ENCODE data around the gene PSMA7. TPM values are rescaled to one million over a fixed set of nuclear protein-coding genes. Genes with fewer than 3 reads are reported as not detected.

Gene PSMA7
- total RNA-seq, 2 donors from 2014 or later: 174 to 176 TPM

GRCh38 chr20:62138912-62139311 lies 4.3 kb downstream of the PSMA7 start:
- Histone ChIP-seq H3K27ac (no peak overlapping the region), H3K9me3 (no peaks in the 10 kb centered on the region), H3K4me3 (no peak overlapping the region), H3K27me3 (no peaks in the 10 kb centered on the region), H3K36me3 (replicated peaks in 1 of 2; ENCODE audit: insufficient read depth in 1 of 2, low read depth in 2 of 2) (peaks cover 13 to 33% of the 10 kb centered on the region in 2 donors), H3K4me1 (peaks cover 23% of the 10 kb centered on the region)
- intact Hi-C loops (cut with DNase I): loop anchor here (5.0 kb wide), 1 partner anchor 112 kb away; no protein-coding TSS in a partner anchor
- 89 to 90% methylated on average over 10 of the region's 10 CpGs for WGBS, 2 donors
- no peak for DNase-seq
- no peak for TF ChIP-seq CTCF (IDR thresholded peaks at IDR 0.05)
- no peak for TF ChIP-seq POLR2A (IDR thresholded peaks at IDR 0.05)
- ATAC-seq: no peak

- H3K36me3 ChIP-seq (replicated peaks in 1 of 2; ENCODE audit: insufficient read depth in 1 of 2, low read depth in 2 of 2): peaks cover 13 to 34% of the 10 kb centered on the region in 2 donors
- ATAC-seq: no peak
- 80 to 88% methylated on average over 9 to 11 of the region's 11 CpGs for WGBS, 2 donors
- no peaks in the 10 kb centered on the region for H3K27me3 ChIP-seq
- H3K9me3 ChIP-seq: no peaks in the 10 kb centered on the region
- H3K4me3 ChIP-seq: no peak overlapping the region
- no peak overlapping the region for H3K27ac ChIP-seq
- DNase-seq: no peak
- peaks cover 23% of the 10 kb centered on the region for H3K4me1 ChIP-seq
- intact Hi-C loops (cut with DNase I): loop anchor here (5.0 kb wide), 1 partner anchor 111 kb away; no protein-coding TSS in a partner anchor
- TF ChIP-seq POLR2A (IDR thresholded peaks at IDR 0.05) (no peak), CTCF (IDR thresholded peaks at IDR 0.05) (no peak)
These were observed 5.0 kb downstream of the PSMA7 start for GRCh38 chr20:62138204-62138543.

- Histone ChIP-seq H3K9me3 (no peaks in the 10 kb centered on the region), H3K27me3 (no peaks in the 10 kb centered on the region), H3K4me3 (no peak overlapping the region), H3K36me3 (replicated peaks in 1 of 2; ENCODE audit: insufficient read depth in 1 of 2, low read depth in 2 of 2) (peaks cover 13 to 35% of the 10 kb centered on the region in 2 donors), H3K4me1 (peaks cover 23% of the 10 kb centered on the region), H3K27ac (no peak overlapping the region)
- intact Hi-C loops (cut with DNase I): loop anchor here (5.0 kb wide), 1 partner anchor 110 kb away; no protein-coding TSS in a partner anchor
- DNase-seq (no peak), ATAC-seq (no peak)
- 69 to 79% methylated on average over 8 of the region's 8 CpGs for WGBS, 2 donors
- no peak for TF ChIP-seq POLR2A (IDR thresholded peaks at IDR 0.05)
- no peak for TF ChIP-seq CTCF (IDR thresholded peaks at IDR 0.05)
These were observed 5.6 kb downstream of the PSMA7 start for GRCh38 chr20:62137478-62138203.

GRCh38 chr20:62137092-62137384 lies 6.2 kb downstream of the PSMA7 start:
- intact Hi-C loops (cut with DNase I): loop anchor here (5.0 kb wide), 1 partner anchor 110 kb away; no protein-coding TSS in a partner anchor
- Histone ChIP-seq H3K4me3 (no peak overlapping the region), H3K27me3 (no peaks in the 10 kb centered on the region), H3K27ac (no peak overlapping the region), H3K4me1 (peaks cover 20% of the 10 kb centered on the region), H3K36me3 (replicated peaks in 1 of 2; ENCODE audit: insufficient read depth in 1 of 2, low read depth in 2 of 2) (peaks cover 13 to 38% of the 10 kb centered on the region in 2 donors), H3K9me3 (no peaks in the 10 kb centered on the region)
- TF ChIP-seq CTCF (IDR thresholded peaks at IDR 0.05) (no peak), POLR2A (IDR thresholded peaks at IDR 0.05) (no peak)
- WGBS, 2 donors: 66 to 78% methylated on average over 6 of the region's 6 CpGs
- DNase-seq: no peak
- no peak for ATAC-seq

Measured in body of pancreas (tissue), 4 donors.